ENCODE measurements around the gene KIAA2012.

DNA sequence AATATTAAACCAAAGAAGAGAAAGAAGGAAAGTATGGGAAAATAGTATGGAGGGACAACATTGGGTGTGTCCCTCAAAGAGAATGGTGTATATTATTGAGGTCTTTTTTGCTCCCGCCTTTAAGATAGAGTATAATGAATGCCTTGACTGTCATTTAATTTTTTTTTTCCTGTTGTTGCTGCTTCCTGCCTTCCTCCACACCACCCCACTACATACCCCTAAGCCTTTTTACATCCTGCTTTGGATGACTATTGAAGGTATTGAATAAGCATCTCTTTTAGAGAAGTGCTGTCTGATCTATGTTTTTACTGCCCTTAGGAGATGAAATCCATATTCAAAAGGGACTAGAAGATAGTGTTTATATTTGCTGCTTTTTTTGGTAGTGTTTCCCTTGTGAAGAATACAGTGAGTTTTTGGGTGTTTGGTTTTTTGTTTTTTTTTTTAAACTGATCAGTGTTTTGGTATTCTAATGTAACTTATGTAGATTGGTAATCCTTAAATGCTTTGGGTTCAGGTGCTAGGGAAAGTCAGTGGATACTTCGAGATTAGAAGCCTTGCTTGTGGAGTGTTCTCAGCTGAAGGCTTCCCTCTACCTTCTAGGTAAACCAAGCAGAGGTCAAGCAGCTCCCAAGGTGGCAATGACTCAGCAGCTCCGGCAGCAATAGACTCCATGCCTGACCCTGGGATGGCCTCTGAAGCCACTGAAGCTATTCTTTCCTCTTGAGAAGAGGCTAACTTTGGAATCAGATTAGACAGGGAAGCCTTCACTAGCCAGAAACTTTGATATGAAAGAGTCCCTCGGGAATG lies 34.4 kb upstream of the KIAA2012 start:
- no peak for TF ChIP-seq CTCF (IDR thresholded peaks at IDR 0.05; ENCODE audit: borderline replicate concordance, extremely low read depth, low read length, poor library complexity, severe bottlenecking)
- TF ChIP-seq EZH2 (IDR thresholded peaks at IDR 0.05; ENCODE audit: borderline replicate concordance, low read depth, low read length, severe bottlenecking), result no peak

All from DND-41 (cell line).